GM10847 (cell line): ENCODE measurements around the gene CACNA1C.

Source experiments
- POLR2A ChIP-seq: IDR thresholded peaks from 2 replicates; pipeline ENCODE4 v1.6.1; 2011; ENCODE audit not compliant: insufficient read length; ENCODE audit errors: extremely low read depth

CACNA1C gene

GRCh38 chr12:2161473-2161872, 108.7 kb downstream of the CACNA1C start:
- TF ChIP-seq POLR2A, result no peak

- no peak for TF ChIP-seq POLR2A
Observed at GRCh38 chr12:2163177-2163941, 110.6 kb downstream of the CACNA1C start.

GRCh38 chr12:2165021-2165420, 112.2 kb downstream of the CACNA1C start:
- TF ChIP-seq POLR2A, result no peak

GRCh38 chr12:2165927-2166326, 113.1 kb downstream of the CACNA1C start:
- no peak for TF ChIP-seq POLR2A

- TF ChIP-seq POLR2A, result no peak
Observed at GRCh38 chr12:2166696-2167095, 113.9 kb downstream of the CACNA1C start.

GRCh38 chr12:2167231-2167630, 114.4 kb downstream of the CACNA1C start:
- no peak for TF ChIP-seq POLR2A

- no peak for TF ChIP-seq POLR2A
Observed at GRCh38 chr12:2168808-2169207, 116.0 kb downstream of the CACNA1C start.

- TF ChIP-seq POLR2A, result no peak
Observed at GRCh38 chr12:2169489-2169888, 116.7 kb downstream of the CACNA1C start.

GRCh38 chr12:2169940-2170339, 117.2 kb downstream of the CACNA1C start:
- no peak for TF ChIP-seq POLR2A

- TF ChIP-seq POLR2A, result no peak
Observed at GRCh38 chr12:2170376-2170775, 117.6 kb downstream of the CACNA1C start.

- TF ChIP-seq POLR2A, result no peak
Observed at GRCh38 chr12:2171672-2172426, 119.1 kb downstream of the CACNA1C start.

GRCh38 chr12:2172491-2173214, 119.9 kb downstream of the CACNA1C start:
- no peak for TF ChIP-seq POLR2A

- no peak for TF ChIP-seq POLR2A
Observed at GRCh38 chr12:2173971-2174370, 121.2 kb downstream of the CACNA1C start.

- no peak for TF ChIP-seq POLR2A
Observed at GRCh38 chr12:2177003-2177402, 124.2 kb downstream of the CACNA1C start.

- TF ChIP-seq POLR2A, result no peak
Observed at GRCh38 chr12:2177751-2178150, 125.0 kb downstream of the CACNA1C start.

GRCh38 chr12:2179058-2179457, 126.3 kb downstream of the CACNA1C start:
- TF ChIP-seq POLR2A, result no peak
